C4-2B (cell line): ENCODE results near the gene TMEM222.

Experiments
- ZFX ChIP-seq: fragments of 450-650 bp; IDR thresholded peaks from 2 replicates; pipeline ENCODE4 v1.6.1; 2017
- TF ChIP-seq, protein P1 (sequence below): fragments of 450-650 bp; conservative IDR thresholded peaks from 2 replicates; pipeline ENCODE4 v1.5.1; 2017; ENCODE audit warnings: mild to moderate bottlenecking

DNA sequence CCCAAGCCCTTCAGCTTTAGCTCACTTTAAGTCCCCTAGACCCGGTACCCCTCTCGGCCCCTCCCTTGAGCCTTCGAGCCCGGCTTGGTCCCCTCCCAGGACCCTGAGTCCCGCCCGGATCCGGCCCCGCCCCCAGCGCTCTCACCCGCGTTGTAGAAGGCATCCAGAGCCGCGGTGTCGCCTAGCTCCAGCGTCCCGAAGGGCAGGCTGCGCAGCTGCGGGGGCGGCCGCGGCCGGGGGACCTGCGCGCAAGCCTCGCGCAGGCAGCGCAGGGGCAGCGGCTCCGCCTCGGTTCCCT, 44.1 kb downstream of the TMEM222 start:
- TF ChIP-seq, protein P1, sequence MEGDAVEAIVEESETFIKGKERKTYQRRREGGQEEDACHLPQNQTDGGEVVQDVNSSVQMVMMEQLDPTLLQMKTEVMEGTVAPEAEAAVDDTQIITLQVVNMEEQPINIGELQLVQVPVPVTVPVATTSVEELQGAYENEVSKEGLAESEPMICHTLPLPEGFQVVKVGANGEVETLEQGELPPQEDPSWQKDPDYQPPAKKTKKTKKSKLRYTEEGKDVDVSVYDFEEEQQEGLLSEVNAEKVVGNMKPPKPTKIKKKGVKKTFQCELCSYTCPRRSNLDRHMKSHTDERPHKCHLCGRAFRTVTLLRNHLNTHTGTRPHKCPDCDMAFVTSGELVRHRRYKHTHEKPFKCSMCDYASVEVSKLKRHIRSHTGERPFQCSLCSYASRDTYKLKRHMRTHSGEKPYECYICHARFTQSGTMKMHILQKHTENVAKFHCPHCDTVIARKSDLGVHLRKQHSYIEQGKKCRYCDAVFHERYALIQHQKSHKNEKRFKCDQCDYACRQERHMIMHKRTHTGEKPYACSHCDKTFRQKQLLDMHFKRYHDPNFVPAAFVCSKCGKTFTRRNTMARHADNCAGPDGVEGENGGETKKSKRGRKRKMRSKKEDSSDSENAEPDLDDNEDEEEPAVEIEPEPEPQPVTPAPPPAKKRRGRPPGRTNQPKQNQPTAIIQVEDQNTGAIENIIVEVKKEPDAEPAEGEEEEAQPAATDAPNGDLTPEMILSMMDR = no peak
- 0 out of 2 replicates have a peak, but pooled peaks have one; percentile 39 for TF ChIP-seq ZFX
